Upper lobe of left lung (tissue), 6 donors: Measurements from ENCODE around the gene MYO9B. TPM values are rescaled to one million over a fixed set of nuclear protein-coding genes. Genes with fewer than 3 reads are reported as not detected.

Experiments used
- ATAC-seq, 2 donors: fragments of 200-7000 bp; cut with Tn5 transposase; one replicate each; pipeline ENCODE4 v1.9.1; 2022; ENCODE audit warnings: mild to moderate bottlenecking in 2 of 2, moderate library complexity in 2 of 2; ENCODE audit not compliant: low FRiP score in 2 of 2
- DNase-seq, 2 donors: peaks; one replicate each; pipeline ENCODE4 v3.0.0-alpha.2; 2019 to 2020
- H3K27ac ChIP-seq, 4 donors: fragments of 200-600 bp; sonication (generic); one replicate each; pipeline ENCODE4 v1.5.1; 2016 to 2019
- H3K27me3 ChIP-seq, 4 donors: fragments of 200-600 bp; sonication (generic); one replicate each; pipeline ENCODE4 v1.5.1; 2017 to 2019
- H3K36me3 ChIP-seq, 4 donors: fragments of 200-600 bp; sonication (generic); one replicate each; pipeline ENCODE4 v1.5.1; 2016 to 2019
- H3K4me1 ChIP-seq, 4 donors: fragments of 200-600 bp; sonication (generic); one replicate each; pipeline ENCODE4 v1.5.1; 2018 to 2019
- H3K4me3 ChIP-seq, 4 donors: fragments of 200-600 bp; sonication (generic); one replicate each; pipeline ENCODE4 v1.5.1; 2017 to 2019; ENCODE audit warnings: mild to moderate bottlenecking in 2 of 4, moderate library complexity in 1 of 4
- H3K9me3 ChIP-seq, 4 donors: fragments of 200-600 bp; sonication (generic); one replicate each; pipeline ENCODE4 v1.5.1; 2018 to 2019
- EP300 ChIP-seq, 4 donors: sonication (generic); formaldehyde crosslinking; IDR thresholded peaks; one replicate each; pipeline ENCODE4 v1.5.1; 2017; ENCODE audit warnings: antibody characterized with exemption in 4 of 4, control low read depth in 2 of 4
- POLR2A ChIP-seq, 4 donors: fragments of 450-650 bp; IDR thresholded peaks; one replicate each; pipeline ENCODE4 v1.5.1; 2016 to 2017; ENCODE audit warnings: antibody characterized with exemption in 4 of 4, mild to moderate bottlenecking in 2 of 4
- POLR2AphosphoS5 ChIP-seq, 2 donors: sonication (generic); formaldehyde crosslinking; IDR thresholded peaks; one replicate each; pipeline ENCODE4 v1.5.1; 2017; ENCODE audit warnings: antibody characterized with exemption in 2 of 2
- WGBS, 2 donors: methylation state at CpG; one replicate each; pipeline ENCODE4 v1.1.5; 2017 to 2018; 5-methylcytosine and 5-hydroxymethylcytosine counted together
- total RNA-seq, 6 donors: library from RNA; depleted of rRNA in 4 of 6; stranded (reverse); fragments of >200 nt in 4 of 6; gene quantifications; one replicate each; pipeline versions ENCODE4 v1.1.0 to v1.2.1, GENCODE V29; 2016 to 2021
- TF ChIP-seq, protein P1 (sequence below), 6 experiments: fragments of 450-650 bp in 4 of 6; fragments of 200-600 bp in 2 of 6; sonication (generic) in 2 of 6; IDR thresholded peaks; one replicate each; pipeline ENCODE4 v1.5.1; 2016 to 2019; ENCODE audit warnings: antibody characterized with exemption in 6 of 6
- donor health status: DM: no; HTN: no; CAD: no; lungs with moderate emphysema.
- donor health status: DM: no; HTN: yes; CAD: no; lungs with severe emphysema.

MYO9B gene
- total RNA-seq, 6 donors from 2014 or later = 72.3 to 408 (median 146) TPM

DNA sequence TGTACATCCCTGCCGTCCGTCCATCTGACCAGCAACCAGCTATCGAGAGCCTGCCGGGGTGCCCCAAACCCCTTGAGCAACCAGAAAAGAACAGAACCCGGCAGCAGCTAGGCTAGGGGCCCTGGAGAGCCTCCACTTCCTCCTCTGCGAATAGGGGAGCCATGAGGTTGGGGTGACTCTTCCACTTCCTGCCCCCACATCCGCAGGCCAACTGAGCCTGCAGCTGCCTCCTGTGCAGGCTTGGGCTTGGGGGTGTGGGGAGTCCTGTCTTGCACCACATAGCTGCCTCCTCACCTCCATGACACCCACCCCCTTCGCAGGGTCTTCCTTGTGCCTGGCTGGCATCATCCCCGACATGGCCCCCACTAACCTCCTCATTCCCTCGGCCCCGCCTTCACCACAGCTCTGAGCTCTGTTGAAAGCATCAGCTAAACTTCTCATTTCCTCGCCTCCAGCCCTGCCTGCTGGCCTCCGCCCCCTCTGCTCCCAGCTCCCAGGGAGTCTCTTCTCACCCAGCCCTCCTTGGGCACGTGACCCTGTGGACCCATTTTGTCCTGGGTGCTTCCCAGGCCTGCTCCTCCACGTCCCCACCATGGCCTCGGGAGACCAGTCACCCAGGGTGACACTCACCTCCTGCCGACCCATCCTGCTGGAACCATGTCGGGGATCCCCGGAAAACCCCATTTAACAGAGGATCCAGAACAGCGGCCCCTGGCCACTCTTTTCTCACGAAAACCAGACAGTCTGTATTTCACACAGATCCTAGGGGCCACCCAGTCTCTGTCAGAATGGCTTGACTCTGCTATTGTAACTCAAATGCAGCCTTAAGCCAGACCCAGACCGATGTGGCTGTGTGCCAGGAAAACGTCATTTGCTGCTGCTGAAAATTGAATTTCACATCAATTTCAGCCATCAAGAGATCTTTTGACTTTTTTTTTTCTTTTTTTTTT is 50.4 kb downstream of the MYO9B start:
- Histone ChIP-seq H3K4me3 (peak overlapping the region in 2 of 4 donors; percentile 2 to 11), H3K27me3 (no peaks in the 10 kb centered on the region), H3K9me3 (no peaks in the 10 kb centered on the region), H3K36me3 (peaks cover 0 to 5% (median 0%) of the 10 kb centered on the region in 4 donors), H3K27ac (peak overlapping the region; percentile 74 to 85 (median 78)), H3K4me1 (peaks cover 12 to 32% (median 17%) of the 10 kb centered on the region in 4 donors)
- ATAC-seq = peak; percentile 82
- WGBS, 2 donors = 46 to 54% methylated on average over 20 to 21 of the region's 23 CpGs
- TF ChIP-seq, protein P1, sequence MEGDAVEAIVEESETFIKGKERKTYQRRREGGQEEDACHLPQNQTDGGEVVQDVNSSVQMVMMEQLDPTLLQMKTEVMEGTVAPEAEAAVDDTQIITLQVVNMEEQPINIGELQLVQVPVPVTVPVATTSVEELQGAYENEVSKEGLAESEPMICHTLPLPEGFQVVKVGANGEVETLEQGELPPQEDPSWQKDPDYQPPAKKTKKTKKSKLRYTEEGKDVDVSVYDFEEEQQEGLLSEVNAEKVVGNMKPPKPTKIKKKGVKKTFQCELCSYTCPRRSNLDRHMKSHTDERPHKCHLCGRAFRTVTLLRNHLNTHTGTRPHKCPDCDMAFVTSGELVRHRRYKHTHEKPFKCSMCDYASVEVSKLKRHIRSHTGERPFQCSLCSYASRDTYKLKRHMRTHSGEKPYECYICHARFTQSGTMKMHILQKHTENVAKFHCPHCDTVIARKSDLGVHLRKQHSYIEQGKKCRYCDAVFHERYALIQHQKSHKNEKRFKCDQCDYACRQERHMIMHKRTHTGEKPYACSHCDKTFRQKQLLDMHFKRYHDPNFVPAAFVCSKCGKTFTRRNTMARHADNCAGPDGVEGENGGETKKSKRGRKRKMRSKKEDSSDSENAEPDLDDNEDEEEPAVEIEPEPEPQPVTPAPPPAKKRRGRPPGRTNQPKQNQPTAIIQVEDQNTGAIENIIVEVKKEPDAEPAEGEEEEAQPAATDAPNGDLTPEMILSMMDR (IDR thresholded peaks at IDR 0.05) = no peak
- TF ChIP-seq POLR2AphosphoS5 (IDR thresholded peaks at IDR 0.05) = peak in 1 of 2 donors; percentile 42
- DNase-seq = peak; percentile 61 to 75

DNA sequence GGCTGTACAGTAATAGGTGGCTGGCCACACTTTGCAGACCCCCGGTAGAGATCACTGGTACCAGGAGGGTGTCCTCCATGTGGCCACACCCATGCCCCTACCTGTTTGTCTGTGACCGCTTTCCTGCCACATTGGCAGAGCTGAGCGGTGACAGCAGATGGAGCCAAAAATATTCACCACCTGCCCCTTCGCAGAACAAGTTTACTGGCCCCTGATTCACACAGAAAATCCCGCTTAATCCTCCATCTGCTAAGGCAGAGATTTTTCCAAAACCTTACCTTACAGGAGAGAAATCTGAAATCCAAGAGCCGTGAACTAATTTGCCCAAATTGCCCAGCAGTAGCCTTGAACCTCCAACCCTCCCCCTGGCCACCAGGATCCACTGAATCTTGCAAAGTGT is 52.1 kb downstream of the MYO9B start:
- Histone ChIP-seq H3K36me3 (peaks cover 0 to 5% (median 0%) of the 10 kb centered on the region in 4 donors), H3K27ac (no peak overlapping the region), H3K9me3 (no peaks in the 10 kb centered on the region), H3K4me1 (peaks cover 12 to 32% (median 17%) of the 10 kb centered on the region in 4 donors), H3K4me3 (no peak overlapping the region), H3K27me3 (no peaks in the 10 kb centered on the region)
- no peak for ATAC-seq
- WGBS, 2 donors = 97% methylated on average over 6 of the region's 6 CpGs
- TF ChIP-seq, protein P1 (IDR thresholded peaks at IDR 0.05) = no peak
- no peak for TF ChIP-seq EP300 (IDR thresholded peaks at IDR 0.05)
- TF ChIP-seq POLR2A (IDR thresholded peaks at IDR 0.05) = no peak
- TF ChIP-seq POLR2AphosphoS5 (IDR thresholded peaks at IDR 0.05) = no peak
- DNase-seq = no peak

DNA sequence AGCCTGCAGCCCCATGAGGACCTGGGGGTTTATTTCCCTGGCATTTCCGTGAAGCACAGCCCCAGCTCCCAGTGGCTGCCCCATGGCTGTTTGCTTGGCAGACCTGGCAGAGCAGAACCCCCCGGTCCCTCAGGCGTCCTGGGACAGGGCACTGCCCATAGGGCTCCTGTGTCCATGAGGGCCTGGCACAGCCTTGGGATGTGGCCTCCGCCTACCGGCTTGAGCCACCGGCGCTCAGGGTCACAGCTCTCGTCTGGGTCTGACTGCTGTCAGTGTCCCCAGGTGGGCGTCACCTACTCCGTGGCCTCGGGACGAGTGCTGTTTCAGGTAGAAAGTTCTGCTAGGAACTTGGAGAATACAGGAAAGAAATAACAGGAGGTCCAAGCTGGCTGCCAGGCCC is 52.8 kb downstream of the MYO9B start:
- DNase-seq = peak in 1 of 2 donors; percentile 61
- H3K9me3 ChIP-seq = no peaks in the 10 kb centered on the region
- no peaks in the 10 kb centered on the region for H3K27me3 ChIP-seq
- WGBS, 2 donors = 96 to 99% methylated on average over 7 to 12 of the region's 12 CpGs
- peaks cover 0 to 5% (median 0%) of the 10 kb centered on the region in 4 donors for H3K36me3 ChIP-seq
- H3K4me3 ChIP-seq = no peak overlapping the region
- ATAC-seq = no peak
- H3K4me1 ChIP-seq = peaks cover 12 to 32% (median 17%) of the 10 kb centered on the region in 4 donors
- no peak for TF ChIP-seq EP300 (IDR thresholded peaks at IDR 0.05)
- TF ChIP-seq, protein P1 (IDR thresholded peaks at IDR 0.05) = no peak
- TF ChIP-seq POLR2A (IDR thresholded peaks at IDR 0.05) = no peak
- TF ChIP-seq POLR2AphosphoS5 (IDR thresholded peaks at IDR 0.05) = no peak
- no peak overlapping the region for H3K27ac ChIP-seq

DNA sequence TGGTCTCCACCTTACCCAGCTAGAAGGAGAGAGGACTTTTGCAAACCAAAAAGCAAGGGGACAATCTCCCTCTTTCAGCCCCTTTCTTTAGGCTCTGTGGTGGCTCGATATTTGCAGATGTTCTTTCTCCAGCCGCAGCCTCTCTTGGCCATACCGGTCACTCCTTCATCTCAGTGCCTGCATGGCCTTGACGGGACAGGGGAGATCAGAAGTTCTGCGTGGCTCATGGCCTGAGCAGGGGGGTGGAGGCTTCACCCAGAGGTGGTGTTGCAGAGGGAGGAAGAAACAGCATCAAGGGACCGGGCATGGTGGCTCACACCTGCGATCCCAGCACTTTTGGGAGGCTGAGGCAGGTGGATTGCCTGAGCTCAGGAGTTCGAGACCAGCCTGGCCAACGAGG is 53.2 kb downstream of the MYO9B start:
- H3K4me1 ChIP-seq = peaks cover 12 to 32% (median 17%) of the 10 kb centered on the region in 4 donors
- no peak overlapping the region for H3K4me3 ChIP-seq
- DNase-seq (no peak), ATAC-seq (no peak)
- H3K27me3 ChIP-seq = no peaks in the 10 kb centered on the region
- H3K36me3 ChIP-seq = peaks cover 0 to 5% (median 0%) of the 10 kb centered on the region in 4 donors
- TF ChIP-seq, protein P1 (IDR thresholded peaks at IDR 0.05) = no peak
- TF ChIP-seq EP300 (IDR thresholded peaks at IDR 0.05) = no peak
- no peak for TF ChIP-seq POLR2A (IDR thresholded peaks at IDR 0.05)
- TF ChIP-seq POLR2AphosphoS5 (IDR thresholded peaks at IDR 0.05) = no peak
- H3K27ac ChIP-seq = no peak overlapping the region
- no peaks in the 10 kb centered on the region for H3K9me3 ChIP-seq
- 93 to 95% methylated on average over 9 of the region's 9 CpGs for WGBS, 2 donors
